Measurements from ENCODE around the gene OR10J5.
"Not testable (repeated sequence)": the region's sequence is repeated elsewhere in the genome, so short reads cannot be mapped to it uniquely, and the experiment has no call there.

The OR10J5 gene

DNA sequence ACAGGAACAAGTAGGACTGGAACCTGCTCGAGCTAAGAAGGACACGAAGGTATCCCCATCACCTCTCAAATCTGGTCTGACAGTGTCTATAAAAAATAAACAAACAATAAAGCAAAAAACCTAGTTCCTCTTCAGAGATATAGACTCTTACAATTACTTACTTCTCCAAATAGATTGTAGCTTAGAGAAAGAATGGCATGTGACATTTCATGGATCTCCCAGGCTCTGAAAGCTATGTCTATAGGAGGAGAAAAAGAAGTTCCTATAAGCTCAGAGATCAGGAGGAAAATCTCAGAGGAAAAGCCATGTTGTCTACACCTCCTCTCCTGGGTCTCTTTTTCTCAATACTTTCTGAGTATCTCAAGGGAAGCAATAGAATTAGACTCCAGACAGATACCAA is 12.3 kb upstream of the OR10J5 start:
- Histone ChIP-seq H3K4me1 (no peaks in the 10 kb centered on the region), H3K27me3 (no peaks in the 10 kb centered on the region), H3K9ac (no peak overlapping the region), H3K9me3 (no peaks in the 10 kb centered on the region), H3K27ac (no peak overlapping the region), H3K36me3 (no peaks in the 10 kb centered on the region), H3K4me2 (no peak overlapping the region), H4K20me1 (no peaks in the 10 kb centered on the region), H3K4me3 (no peak overlapping the region)
- no peak for TF ChIP-seq Cebpa-rat (IDR thresholded peaks at IDR 0.05)

DNA sequence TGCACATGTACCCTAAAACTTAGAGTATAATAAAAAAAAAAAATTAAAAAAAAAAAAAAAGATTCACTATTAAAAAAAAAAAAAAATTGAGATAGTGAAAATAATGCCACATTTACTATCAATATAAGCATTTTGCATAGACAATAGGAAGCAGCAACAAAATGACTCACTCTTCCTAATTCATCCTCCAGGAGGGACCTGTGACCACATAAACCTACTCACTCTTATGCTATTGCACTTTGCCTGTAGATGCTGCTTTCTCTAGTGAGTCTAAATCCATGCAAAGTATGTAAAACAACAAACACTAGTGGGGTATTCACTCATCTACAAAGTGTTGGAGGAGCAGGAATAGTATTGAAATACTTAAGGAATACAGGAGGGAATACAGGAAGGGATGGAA is 2.9 kb downstream of the OR10J5 start:
- no peaks in the 10 kb centered on the region for H3K4me1 ChIP-seq
- no peak overlapping the region for H3K27ac ChIP-seq
- H3K4me3 ChIP-seq: no peak overlapping the region
- no peaks in the 10 kb centered on the region for H4K20me1 ChIP-seq
- no peak for TF ChIP-seq Cebpa-rat (IDR thresholded peaks at IDR 0.05)
- H3K27me3 ChIP-seq: no peaks in the 10 kb centered on the region
- no peak overlapping the region for H3K9ac ChIP-seq
- no peaks in the 10 kb centered on the region; the same call in 1 of the 2 replicates for H3K9me3 ChIP-seq
- H3K36me3 ChIP-seq: no peaks in the 10 kb centered on the region
- no peak overlapping the region for H3K4me2 ChIP-seq

DNA sequence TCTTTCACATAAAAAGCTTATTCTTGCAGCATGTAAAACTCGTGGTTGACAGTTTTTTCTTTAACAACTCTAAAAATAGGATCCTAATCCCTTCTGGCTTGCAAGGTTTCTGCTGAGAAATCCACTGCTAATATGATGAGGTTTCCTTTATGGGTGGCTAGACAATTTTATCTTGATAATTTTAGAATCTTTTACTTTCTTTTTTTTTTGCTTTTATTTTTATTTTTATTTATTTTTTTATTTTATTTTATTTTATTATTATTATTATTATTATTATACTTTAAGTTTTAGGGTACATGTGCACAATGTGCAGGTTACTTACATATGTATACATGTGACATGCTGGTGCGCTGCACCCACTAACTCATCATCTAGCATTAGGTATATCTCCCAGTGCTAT is 11.0 kb downstream of the OR10J5 start:
- not testable (repeated sequence) for H4K20me1 ChIP-seq, H3K4me2 ChIP-seq, H3K27me3 ChIP-seq, H3K27ac ChIP-seq, H3K9me3 ChIP-seq, H3K36me3 ChIP-seq, H3K9ac ChIP-seq, H3K4me1 ChIP-seq, H3K4me3 ChIP-seq

DNA sequence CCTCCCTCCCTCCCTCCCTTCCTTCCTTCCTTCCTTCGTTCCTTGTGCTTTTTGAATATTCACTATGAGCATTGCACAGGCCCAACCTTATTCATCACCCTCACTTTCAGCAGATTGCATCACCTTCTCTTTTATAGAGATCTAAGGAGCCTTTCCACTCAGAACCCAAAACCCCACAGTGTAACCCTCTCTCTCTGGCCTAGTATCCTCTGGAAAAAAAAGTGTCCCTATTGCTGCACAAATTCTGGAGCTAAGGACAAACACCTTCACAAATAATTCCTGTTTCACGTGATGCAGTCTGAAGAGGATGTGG is 25.6 kb downstream of the OR10J5 start:
- Histone ChIP-seq H3K27ac (no peak overlapping the region), H3K27me3 (no peaks in the 10 kb centered on the region), H3K4me1 (no peaks in the 10 kb centered on the region), H3K4me2 (no peak overlapping the region), H4K20me1 (no peaks in the 10 kb centered on the region), H3K9me3 (0 out of 2 replicates have a peak, but pooled peaks cover 7% of the 10 kb centered on the region), H3K9ac (no peak overlapping the region), H3K4me3 (no peak overlapping the region), H3K36me3 (no peaks in the 10 kb centered on the region)
- TF ChIP-seq Cebpa-rat (IDR thresholded peaks at IDR 0.05): no peak

DNA sequence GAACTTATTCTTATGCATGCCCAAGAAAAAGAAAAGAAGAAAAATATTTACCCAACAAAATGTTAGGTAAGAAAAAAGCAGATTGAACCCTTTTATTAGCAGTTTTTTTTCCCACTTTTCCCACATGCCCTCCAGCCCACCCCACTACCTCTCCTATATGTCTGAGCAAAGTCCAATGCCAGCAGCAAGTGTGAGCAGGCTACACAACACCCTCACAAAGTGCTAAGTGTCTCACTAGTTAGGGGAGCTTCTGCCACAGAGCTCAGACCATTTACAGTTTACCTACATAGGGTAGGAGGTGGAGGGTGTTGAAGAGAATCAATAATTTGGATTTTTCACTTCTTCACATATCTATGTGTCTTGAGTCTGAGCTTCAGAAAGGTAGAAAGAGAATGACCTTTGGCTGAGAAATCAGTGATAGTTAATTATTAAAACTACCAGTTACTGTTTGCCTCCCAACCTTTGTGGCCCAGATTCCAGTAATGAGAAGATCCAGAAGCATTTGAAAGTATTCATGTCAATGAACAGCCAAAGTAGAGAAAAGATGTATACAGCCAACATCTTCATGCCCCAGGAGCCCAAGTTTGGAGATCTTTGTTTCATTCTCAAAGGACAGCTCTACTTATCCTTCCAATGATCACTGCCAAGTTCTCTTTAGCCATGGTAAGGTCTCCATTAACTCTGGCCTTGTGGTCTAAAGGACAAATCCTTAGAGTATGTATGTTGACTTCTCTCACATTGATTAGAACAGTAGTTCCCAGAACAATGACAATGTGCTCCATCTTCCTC is 26.2 kb downstream of the OR10J5 start:
- Histone ChIP-seq H3K27ac (no peak overlapping the region), H3K4me1 (no peaks in the 10 kb centered on the region), H3K4me3 (no peak overlapping the region), H3K9ac (no peak overlapping the region), H3K9me3 (0 out of 2 replicates have a peak, but pooled peaks cover 7% of the 10 kb centered on the region), H3K4me2 (no peak overlapping the region), H4K20me1 (no peaks in the 10 kb centered on the region), H3K27me3 (no peaks in the 10 kb centered on the region), H3K36me3 (no peaks in the 10 kb centered on the region)
- TF ChIP-seq Cebpa-rat (IDR thresholded peaks at IDR 0.05): no peak

DNA sequence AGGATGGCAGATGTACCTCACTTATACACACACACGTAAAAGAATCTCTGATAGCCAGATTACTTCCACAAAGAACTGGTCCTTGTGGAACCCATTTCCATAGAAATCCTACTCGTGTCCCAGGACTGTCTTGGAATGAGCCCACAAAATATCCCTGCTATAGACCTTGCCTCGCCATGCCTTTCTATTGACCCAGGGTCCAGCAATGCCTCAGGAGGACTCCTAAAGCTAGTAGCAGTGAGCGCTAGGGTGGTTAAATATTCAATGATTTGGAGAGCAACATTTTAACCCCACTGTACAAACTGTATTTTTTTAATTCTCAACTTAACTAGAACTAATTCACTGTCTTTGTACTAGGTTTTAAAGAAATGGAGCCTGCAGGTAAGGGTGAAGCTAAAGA is 26.9 kb downstream of the OR10J5 start:
- no peak for TF ChIP-seq Cebpa-rat (IDR thresholded peaks at IDR 0.05)
- Histone ChIP-seq H3K9me3 (0 out of 2 replicates have a peak, but pooled peaks cover 7% of the 10 kb centered on the region), H4K20me1 (no peaks in the 10 kb centered on the region), H3K27me3 (no peaks in the 10 kb centered on the region), H3K4me2 (no peak overlapping the region), H3K36me3 (no peaks in the 10 kb centered on the region), H3K9ac (no peak overlapping the region), H3K4me1 (no peaks in the 10 kb centered on the region), H3K4me3 (no peak overlapping the region), H3K27ac (no peak overlapping the region)

DNA sequence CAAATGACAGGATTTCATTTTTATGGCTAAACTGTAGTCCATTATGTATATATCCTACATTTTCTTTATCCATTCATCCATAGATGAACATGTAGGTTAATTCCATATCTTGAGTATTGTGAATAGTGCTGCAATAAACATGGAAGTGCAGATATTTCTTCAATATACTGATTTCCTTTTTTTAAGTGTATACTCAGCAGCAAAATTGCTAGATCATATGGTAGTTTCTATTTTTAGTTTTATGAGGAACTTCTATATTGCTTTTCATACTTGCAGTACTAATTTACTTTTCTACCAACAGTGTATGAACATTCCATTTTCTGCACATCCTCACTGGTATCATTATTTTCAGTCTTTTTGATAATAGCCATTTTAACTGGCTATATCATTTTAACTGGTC is 30.1 kb downstream of the OR10J5 start:
- Histone ChIP-seq H3K4me3 (no peak overlapping the region), H3K27ac (no peak overlapping the region), H3K36me3 (no peaks in the 10 kb centered on the region), H3K9ac (no peak overlapping the region), H3K4me1 (no peaks in the 10 kb centered on the region), H4K20me1 (no peaks in the 10 kb centered on the region), H3K9me3 (0 out of 2 replicates have a peak, but pooled peaks cover 7% of the 10 kb centered on the region), H3K4me2 (no peak overlapping the region), H3K27me3 (no peaks in the 10 kb centered on the region)
- no peak for TF ChIP-seq Cebpa-rat (IDR thresholded peaks at IDR 0.05)

DNA sequence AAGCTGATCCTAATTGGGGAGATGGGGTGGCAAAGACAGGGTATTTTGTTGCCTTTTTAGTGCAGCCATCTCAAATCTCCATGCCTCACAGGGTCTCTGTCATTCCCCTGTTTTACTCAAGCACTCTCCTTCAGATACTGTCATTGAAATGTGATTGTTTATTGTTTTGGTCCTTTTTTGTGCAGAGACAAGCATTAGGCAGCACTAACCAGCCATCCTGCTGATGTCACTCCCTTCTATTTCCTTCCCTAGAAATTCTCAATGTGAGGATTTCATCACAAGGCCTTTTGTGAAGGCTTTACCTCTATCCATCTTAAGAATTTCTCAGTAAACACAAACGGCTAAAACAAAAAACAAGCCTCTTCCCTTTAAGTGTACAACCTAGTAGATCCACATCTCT is 34.7 kb downstream of the OR10J5 start:
- Histone ChIP-seq H3K9ac (no peak overlapping the region), H4K20me1 (no peaks in the 10 kb centered on the region), H3K27ac (no peak overlapping the region), H3K4me3 (no peak overlapping the region), H3K4me2 (no peak overlapping the region), H3K4me1 (no peaks in the 10 kb centered on the region), H3K9me3 (peaks cover 7% of the 10 kb centered on the region; the same call in 1 of the 2 replicates), H3K27me3 (no peaks in the 10 kb centered on the region), H3K36me3 (no peaks in the 10 kb centered on the region)
- TF ChIP-seq Cebpa-rat (IDR thresholded peaks at IDR 0.05): no peak

DNA sequence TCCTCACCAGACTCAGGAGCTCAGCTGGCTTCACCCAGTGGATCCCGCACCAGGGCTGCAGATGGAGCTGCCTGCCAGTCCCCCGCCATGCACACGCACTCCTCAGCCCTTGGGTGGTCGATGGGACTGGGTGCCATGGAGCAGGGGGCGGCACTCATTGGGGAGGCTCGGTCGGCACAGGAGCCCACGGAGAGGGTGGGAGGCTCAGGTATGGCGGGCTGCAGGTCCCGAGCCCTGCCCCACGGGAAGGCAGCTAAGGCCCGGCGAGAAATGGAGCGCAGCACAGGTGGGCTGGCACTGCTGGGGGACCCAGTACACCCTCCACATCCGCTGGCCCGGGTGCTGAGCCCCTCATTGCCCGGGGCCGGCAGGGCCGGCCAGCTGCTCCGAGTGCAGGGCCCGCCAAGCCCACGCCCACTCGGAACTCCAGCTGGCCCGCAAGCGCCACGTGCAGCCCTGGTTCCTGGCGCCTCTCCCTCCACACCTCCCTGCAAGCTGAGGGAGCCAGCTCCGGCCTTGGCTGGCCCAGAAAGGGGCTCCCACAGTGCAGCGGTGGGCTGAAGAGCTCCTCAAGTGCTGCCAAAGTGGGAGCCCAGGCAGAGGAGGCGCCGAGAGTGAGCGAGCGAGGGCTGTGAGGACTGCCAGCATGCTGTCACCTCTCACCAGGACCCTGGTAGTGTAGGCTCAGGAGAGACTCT is 41.1 kb downstream of the OR10J5 start:
- not testable (repeated sequence) for H4K20me1 ChIP-seq, H3K4me2 ChIP-seq, H3K27ac ChIP-seq, H3K36me3 ChIP-seq, H3K4me3 ChIP-seq, H3K4me1 ChIP-seq, H3K27me3 ChIP-seq, H3K9ac ChIP-seq, H3K9me3 ChIP-seq

DNA sequence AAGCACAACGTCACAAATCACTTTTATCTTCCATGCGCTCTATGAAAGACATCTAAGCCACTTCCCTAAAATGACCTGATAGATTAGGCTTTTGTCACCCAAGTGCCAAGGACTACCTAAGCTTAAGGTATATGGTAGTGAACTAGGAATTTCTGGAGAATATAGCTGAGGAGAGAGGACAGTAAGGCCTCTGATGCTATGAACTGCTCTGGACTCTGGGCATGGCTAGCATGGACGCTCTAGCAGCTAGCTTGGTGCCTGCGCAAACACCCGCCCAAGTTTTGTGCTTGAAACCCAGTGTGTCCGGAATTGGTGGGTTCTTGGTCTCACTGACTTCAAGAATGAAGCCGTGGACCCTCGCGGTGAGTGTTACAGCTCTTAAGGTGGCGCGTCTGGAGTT is 42.5 kb downstream of the OR10J5 start:
- Histone ChIP-seq H3K27me3 (no peaks in the 10 kb centered on the region), H3K4me3 (no peak overlapping the region), H3K4me2 (no peak overlapping the region), H3K36me3 (no peaks in the 10 kb centered on the region), H3K27ac (no peak overlapping the region), H3K9ac (no peak overlapping the region), H3K9me3 (no peaks in the 10 kb centered on the region), H4K20me1 (no peaks in the 10 kb centered on the region), H3K4me1 (no peaks in the 10 kb centered on the region)
- no peak for TF ChIP-seq Cebpa-rat (IDR thresholded peaks at IDR 0.05)

Data from BLaER1 (cell line).